Hypothalamus (tissue), 51 donors: ENCODE results near the gene NFATC2.

Experiments used
- DNase-seq, 51 donors: peaks; one replicate each; lab custom pipeline; 2025; lab: John Stamatoyannopoulos, UW

NFATC2 gene

GRCh38 chr20:51542571-51543421, at the start of gene NFATC2:
Gene NFATC2 (minus strand): TSS chr20:51542719. CDS start chr20:51542499, 220 bp downstream.
- DNase-seq = peak in 16 of 51 donors; percentile 4 to 49 (median 19)

GRCh38 chr20:51591871-51592270, 49.4 kb upstream of the NFATC2 start:
- no peak for DNase-seq

GRCh38 chr20:51588762-51589161, 46.2 kb upstream of the NFATC2 start:
- no peak for DNase-seq

- DNase-seq = no peak
Observed at GRCh38 chr20:51587145-51587544, 44.6 kb upstream of the NFATC2 start.

- no peak for DNase-seq
Observed at GRCh38 chr20:51586005-51586440, 43.5 kb upstream of the NFATC2 start.

GRCh38 chr20:51585148-51585547, 42.6 kb upstream of the NFATC2 start:
- DNase-seq = no peak

GRCh38 chr20:51584737-51585136, 42.2 kb upstream of the NFATC2 start:
- DNase-seq = no peak

- DNase-seq = no peak
Observed at GRCh38 chr20:51584116-51584515, 41.6 kb upstream of the NFATC2 start.

GRCh38 chr20:51583499-51583898, 41.0 kb upstream of the NFATC2 start:
- DNase-seq = no peak

GRCh38 chr20:51583073-51583472, 40.6 kb upstream of the NFATC2 start:
- DNase-seq = no peak

- DNase-seq = no peak
Observed at GRCh38 chr20:51581571-51581970, 39.1 kb upstream of the NFATC2 start.

- no peak for DNase-seq
Observed at GRCh38 chr20:51579137-51579536, 36.6 kb upstream of the NFATC2 start.

GRCh38 chr20:51578145-51578459, 35.6 kb upstream of the NFATC2 start:
- no peak for DNase-seq

GRCh38 chr20:51577432-51578144, 35.1 kb upstream of the NFATC2 start:
- no peak for DNase-seq

GRCh38 chr20:51575486-51575885, 33.0 kb upstream of the NFATC2 start:
- no peak for DNase-seq

GRCh38 chr20:51574248-51575033, 31.9 kb upstream of the NFATC2 start:
- no peak for DNase-seq

GRCh38 chr20:51573576-51574243, 31.2 kb upstream of the NFATC2 start:
- DNase-seq = no peak

GRCh38 chr20:51571460-51571794, 28.9 kb upstream of the NFATC2 start:
- no peak for DNase-seq

- DNase-seq = no peak
Observed at GRCh38 chr20:51570739-51571459, 28.4 kb upstream of the NFATC2 start.
